ENCODE data around the gene GLOD4.
"Not testable (repeated sequence)": the region's sequence is repeated elsewhere in the genome, so short reads cannot be mapped to it uniquely, and the experiment has no call there.

The GLOD4 gene

DNA sequence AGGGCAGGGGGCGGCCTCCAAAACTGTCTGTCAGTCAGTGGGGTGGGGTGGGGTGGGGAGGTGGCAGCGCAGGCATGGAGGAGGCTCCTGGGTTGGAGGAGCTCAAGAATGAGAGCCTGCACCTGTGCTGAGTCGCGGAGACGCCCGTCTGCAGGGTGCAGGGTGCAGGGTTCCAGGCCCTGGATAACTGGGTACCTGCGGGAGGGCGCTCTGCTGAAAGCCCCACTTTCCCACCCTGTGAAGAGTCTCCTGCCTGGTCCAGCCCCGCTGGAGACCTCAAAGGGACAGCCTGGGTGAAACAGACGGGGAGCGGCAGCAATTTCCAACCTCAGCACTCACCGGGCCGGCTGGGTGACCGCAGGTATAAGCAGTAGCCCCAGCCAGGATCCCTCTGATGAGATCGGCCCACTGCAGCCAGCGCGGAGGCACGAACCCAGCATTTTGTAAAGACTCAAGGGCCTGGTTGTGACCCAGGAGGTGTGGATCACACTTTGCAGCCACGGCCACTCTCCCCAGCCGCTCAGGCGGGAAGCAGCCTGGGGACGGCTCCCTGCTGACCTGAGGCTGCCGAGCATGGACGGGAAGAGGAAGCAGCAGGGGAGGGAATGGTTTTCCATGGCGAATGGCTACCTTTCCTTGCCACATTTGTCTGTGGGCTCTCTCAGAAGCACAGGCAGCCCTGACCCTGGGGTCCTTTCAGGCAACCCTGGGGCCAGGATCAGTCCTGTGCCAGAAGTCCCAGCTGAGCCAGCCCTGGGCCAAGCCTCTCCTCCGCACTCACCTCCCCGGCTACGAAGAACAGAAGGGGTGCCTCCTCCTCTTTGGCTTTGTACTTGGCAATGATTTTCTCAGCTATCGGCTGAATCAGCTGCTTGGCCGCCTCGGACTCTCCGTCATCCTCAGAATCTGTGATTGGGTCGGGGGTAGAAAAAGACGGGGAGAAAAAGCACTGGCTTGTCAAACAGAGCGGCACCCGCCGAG is 21.1 kb upstream of the GLOD4 start:
- H3K4me3 ChIP-seq (ENCODE audit: low read depth, low read length): no peak overlapping the region
- DNase-seq (ENCODE audit: low read depth): no peak

DNA sequence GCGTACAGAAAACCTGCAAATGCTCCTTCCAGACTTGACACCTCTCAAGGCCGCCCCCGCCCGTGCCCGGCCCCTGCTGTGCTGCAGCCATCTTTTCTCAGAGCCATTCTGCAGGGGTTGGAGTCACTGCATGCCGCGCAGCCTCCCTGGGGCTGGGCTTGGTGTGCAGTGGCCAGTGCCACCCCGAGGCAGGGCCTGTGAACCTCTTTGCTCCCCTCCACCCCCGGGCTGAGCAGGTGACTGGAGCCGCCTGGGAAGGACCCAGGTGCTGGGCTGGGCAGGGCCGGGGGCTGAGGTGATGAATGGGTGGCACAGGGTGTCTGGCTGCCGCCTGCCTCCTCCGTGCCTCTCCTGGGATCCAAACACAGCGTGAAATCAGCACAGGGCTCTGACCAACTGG is 20.4 kb upstream of the GLOD4 start:
- H3K4me3 ChIP-seq (ENCODE audit: low read depth, low read length): no peak overlapping the region
- DNase-seq (ENCODE audit: low read depth): no peak

DNA sequence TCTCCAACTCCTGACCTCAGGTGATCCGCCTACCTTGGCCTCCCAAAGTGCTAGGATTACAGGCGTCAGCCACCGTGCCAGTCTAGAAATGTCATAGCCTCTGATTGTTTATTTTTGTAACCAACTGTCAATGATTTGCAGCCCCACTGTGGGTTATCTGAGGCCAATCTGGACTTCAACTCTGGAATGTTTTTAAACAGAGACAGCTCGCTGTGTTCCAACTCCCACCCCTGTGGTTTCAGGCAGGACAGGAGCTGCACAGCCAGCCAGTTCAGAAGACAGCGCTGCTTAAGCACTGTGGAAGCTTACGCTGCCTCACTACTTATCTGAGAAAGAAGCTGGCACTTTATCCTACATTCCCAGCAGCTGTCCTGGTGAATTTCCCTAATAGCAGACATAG is 19.6 kb upstream of the GLOD4 start:
- no peak overlapping the region for H3K4me3 ChIP-seq (ENCODE audit: low read depth, low read length)
- no peak for DNase-seq (ENCODE audit: low read depth)

DNA sequence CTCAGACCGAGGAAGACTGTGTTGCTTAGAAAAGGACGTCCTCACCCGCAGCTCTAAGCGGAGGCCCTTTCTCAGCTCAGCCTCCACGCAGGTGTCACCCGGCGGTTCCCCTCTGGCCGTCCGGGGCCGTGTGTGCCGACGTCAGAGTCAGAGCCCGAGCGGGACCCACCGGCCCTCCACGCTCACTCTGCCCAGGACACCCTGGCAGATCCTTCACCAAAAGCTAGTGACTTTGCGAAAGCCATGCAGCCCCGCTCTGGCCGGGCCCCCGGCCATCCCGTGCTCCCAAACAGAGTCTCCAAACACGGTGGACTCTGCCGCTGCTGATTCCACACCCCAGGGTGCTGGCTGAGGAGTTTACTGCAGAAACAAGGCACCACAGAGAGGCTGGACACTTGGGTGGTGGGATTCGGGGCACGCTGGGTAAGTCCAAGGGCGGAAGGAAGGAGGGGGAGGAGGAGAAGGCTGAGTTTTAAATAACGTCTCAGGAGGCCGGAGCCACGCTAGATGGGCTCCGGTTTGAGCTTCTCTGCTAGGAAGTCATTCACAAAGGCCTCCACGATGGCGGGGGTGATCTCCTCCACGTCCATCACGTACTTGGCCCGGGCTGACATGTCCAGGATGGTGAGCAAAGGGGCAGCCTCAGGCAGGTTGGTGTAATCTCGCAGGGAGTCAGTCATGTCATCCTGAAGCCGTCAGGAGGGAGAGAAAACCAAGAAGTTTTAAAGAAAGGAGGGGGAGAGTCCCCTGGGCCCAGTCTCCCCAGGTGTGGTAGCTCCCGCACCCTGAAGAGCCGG is 18.6 kb upstream of the GLOD4 start:
- H3K4me3 ChIP-seq (ENCODE audit: low read depth, low read length): no peak overlapping the region
- DNase-seq (ENCODE audit: low read depth): no peak

DNA sequence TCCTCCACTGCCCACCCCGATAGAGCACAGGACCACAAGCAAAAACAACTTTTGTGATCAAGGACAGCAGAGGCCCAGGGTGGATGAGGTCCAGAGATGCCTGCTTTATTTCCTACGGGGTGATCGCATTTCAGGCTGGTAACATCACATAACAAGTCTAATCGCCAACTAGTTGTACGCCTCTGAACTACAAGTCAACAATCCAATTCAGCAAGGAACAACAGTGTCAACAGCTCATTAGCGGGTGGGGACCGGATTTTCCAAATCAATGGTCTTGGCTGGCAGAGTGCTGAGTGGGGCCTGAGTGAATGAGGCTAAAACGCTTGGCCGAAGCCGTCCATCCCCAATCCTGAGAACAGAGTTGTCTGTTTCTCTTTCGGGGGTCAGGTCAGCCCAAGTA is 17.2 kb upstream of the GLOD4 start:
- H3K4me3 ChIP-seq (ENCODE audit: low read depth, low read length): no peak overlapping the region
- no peak for DNase-seq (ENCODE audit: low read depth)

DNA sequence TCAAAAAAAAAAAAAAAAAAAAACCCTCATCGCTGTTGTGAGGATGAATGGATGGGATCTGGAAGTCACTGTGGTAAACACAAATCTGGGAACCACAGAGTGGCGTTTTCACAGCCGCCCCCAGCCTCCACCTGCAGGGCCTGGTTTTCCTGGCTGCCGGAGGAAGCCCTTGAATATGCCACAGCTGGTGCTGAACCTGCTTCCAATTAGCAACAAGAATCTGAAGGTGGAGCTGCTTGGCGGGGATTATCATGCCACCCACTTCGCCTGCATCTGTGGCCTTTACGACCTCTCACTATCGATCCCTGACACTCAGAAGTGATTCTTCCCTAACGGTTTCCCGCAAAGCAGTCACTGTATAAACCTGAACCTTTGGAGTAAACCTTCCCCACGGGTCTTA is 16.2 kb upstream of the GLOD4 start:
- no peak overlapping the region for H3K4me3 ChIP-seq (ENCODE audit: low read depth, low read length)
- DNase-seq (ENCODE audit: low read depth): no peak

DNA sequence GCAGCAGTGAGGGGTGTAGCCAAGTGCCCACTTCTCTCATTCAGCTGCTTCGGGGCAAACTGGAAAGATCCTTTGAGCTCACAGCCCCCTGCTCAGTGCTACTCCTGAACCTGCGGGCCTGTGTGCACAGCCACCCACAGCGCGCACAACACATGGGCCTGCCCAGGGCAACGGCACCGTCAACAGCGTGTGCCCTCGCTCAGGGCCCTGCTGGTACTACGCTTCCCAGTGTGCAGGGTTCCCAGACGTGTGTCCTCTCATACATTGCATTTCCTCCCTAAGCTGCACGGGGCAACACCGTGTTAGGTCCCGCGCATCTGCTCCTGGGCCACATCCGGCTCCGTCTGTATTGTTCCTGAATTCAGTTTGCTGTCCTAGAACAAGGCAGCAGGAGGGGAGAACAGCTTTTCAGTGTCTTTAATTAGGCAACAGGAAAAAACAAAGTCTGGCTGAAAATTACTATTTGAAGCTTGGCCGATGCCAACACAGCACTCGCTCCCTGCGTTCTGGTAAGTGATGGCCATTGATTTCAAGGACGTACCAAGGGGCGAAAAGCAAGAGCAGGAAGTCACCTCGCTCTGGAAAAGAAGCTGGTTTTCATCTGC is 15.3 kb upstream of the GLOD4 start:
- no peak overlapping the region for H3K4me3 ChIP-seq (ENCODE audit: low read depth, low read length)
- DNase-seq (ENCODE audit: low read depth): no peak

DNA sequence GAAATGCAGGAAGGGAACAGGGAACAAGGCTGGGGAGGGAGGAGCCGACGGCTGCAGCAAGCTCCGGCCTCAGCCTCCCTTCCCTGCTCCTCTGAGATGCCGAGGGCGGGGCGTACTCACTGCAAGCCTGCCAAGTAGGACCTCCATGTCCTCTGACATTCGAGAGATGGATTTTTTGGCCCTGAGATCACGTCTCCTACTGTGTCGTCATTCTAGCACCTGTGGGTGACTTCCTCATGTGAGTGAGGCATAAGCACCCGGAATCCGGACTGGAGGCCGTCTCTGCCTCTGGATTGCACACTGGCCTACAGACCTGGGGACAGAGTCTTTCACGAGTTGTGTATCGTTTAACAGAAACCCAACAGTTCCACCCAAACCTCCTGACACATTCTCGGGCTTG is 14.5 kb upstream of the GLOD4 start:
- no peak for DNase-seq (ENCODE audit: low read depth)
- no peak overlapping the region for H3K4me3 ChIP-seq (ENCODE audit: low read depth, low read length)

DNA sequence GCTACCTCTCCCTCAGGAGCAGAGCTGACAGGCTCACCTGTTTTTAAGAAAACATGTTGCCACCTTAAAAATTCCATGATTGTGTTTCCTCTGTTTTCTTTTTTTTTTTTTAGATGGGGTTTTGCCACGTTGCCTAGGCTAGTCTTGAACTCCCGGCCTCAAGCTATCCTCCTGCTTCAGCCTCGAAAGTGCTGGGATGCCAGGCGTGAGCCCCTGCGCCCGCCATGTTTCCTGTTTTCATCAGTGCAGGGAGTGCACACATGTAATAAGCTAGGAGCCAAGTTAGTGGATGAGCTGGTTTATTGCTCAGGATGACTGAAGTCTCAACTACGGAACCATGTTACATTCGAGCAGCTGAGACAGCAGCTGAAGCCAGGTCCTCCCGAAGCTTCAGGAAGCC is 13.6 kb upstream of the GLOD4 start:
- no peak overlapping the region for H3K4me3 ChIP-seq (ENCODE audit: low read depth, low read length)
- DNase-seq (ENCODE audit: low read depth): no peak

DNA sequence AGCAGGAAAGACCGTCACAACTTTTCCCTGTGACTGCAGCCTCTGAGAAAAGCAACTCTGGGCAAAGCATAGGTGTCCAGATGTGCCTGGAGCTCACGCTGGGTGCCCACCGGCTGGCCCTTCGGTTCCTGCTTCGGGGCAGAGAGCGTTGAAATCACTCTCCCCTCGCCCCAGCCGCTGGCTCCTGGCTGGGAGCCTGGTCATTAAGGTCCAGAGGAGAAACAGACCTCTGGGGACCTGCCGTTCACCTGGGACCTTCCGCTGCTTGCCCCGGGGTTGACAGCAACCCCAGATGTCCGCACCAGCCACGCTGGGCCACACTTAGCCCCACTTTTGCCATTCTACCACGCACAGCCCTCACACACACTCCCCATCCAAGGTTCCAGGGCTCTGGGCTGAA is 13.2 kb upstream of the GLOD4 start:
- H3K4me3 ChIP-seq (ENCODE audit: low read depth, low read length): peak overlapping the region; percentile 21
- DNase-seq (ENCODE audit: low read depth): no peak

DNA sequence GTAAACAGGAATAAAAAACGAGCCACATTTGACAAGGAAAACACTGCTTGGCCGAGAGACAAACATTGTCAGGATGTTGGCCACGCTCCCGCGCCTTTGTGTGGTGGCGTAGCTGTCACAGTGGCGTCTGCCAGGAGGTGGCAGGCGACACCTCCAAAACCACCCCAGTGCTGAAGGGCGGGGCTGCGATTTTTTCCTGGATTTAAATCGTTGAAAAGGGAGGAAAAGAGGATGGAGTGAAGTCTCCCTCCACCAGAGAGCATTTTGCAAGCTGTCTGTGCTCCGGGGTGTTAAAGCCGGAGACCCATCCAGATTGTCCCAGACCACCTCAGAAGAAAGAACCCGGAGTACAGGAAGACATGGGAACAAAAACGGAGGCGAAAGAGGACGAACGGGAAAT is 12.8 kb upstream of the GLOD4 start:
- peak overlapping the region; percentile 21 for H3K4me3 ChIP-seq (ENCODE audit: low read depth, low read length)
- DNase-seq (ENCODE audit: low read depth): peak; percentile 22

DNA sequence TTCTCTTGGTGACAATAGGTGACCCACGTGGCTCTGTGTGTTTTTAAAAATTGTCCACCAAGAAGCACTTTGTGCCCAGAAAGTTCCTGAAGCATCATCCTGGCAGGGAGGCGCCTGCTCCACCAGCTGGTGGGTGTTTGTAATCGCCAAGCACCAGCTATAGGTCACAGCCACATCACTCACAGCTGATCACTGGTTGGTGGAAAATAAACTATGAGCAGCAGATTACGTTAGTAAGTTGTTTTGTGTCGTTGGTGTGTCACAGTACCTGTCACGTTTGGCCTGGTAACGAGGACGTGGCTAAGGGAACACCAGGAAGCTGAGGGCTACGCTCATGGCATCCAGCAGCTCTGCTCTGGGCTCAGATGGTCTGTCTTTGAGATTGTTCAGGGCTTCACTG is 10.2 kb upstream of the GLOD4 start:
- DNase-seq (ENCODE audit: low read depth): no peak
- H3K4me3 ChIP-seq (ENCODE audit: low read depth, low read length): no peak overlapping the region

DNA sequence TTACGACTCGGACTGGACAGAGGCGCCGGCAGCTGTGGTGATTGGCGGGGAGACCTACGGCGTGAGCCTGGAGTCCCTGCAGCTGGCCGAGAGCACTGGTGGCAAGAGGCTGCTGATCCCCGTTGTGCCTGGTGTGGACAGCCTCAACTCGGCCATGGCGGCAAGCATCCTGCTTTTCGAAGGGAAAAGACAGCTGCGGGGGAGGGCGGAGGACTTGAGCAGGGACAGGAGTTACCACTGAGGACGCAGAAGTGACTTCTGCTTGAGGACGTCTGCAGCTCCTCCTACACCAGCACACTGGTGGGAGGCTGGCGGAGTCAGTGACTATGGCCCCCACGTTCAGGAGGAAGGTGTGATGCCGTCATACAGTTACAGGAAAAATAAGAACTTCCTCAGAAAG is 9.7 kb upstream of the GLOD4 start:
- no peak overlapping the region for H3K4me3 ChIP-seq (ENCODE audit: low read depth, low read length)
- no peak for DNase-seq (ENCODE audit: low read depth)

DNA sequence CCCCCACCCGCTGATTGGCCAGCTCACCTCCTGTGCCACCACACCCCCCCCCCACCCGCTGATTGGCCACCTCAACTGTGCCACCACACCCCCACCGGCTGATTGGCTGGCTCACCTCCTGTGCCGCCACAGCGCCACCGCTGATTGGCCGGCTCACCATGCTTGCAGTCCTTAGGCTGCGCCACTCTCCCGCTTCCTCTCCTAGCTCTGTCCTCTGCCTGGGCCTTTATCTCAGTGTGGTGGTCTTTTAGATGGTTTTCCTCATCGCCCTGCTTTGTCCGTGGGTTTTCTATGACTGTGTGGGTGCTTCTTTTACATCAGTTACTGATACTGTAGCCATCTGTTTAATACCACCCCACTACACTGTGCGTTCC is 8.8 kb upstream of the GLOD4 start:
- not testable (repeated sequence) for DNase-seq (ENCODE audit: low read depth); H3K4me3 ChIP-seq (ENCODE audit: low read depth, low read length)

DNA sequence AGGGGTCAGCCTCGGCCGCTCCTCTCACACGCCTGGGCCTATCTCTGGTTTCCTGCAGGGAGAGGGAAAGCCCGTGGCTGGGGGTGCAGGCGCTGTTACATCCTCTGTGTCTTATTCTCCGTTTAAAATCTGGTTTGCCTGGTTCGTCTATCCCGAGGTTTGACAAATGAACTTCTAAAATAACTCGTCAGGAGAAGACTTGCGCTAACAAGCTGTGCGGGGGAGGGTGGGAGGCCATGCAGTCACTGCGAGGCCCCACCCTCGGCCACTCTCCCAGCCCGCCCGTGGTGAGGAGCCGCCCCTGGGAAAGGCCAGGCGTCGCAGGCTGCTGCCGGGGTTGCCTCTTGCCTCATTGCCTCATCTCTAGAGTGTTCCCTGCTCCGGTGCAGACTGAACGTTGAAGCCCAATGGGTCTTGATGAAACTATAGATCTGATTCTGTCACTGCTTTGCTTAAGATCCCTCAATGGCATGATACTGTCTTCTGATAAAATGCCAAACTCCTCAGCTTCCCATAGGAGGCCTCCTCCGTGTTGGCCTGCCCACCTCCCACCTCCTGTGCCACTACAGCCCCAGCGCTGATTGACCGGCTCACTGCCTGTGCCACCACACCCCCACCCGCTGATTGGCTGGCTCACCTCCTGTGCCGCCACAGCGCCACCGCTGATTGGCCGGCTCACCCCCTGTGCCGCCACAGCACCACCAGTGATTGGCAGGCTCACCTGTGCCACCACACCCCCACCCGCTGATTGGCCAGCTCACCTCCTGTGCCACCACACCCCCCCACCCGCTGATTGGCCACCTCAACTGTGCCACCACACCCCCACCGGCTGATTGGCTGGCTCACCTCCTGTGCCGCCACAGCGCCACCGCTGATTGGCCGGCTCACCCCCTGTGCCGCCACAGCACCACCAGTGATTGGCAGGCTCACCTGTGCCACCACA is 8.1 kb upstream of the GLOD4 start:
- DNase-seq (ENCODE audit: low read depth); H3K4me3 ChIP-seq (ENCODE audit: low read depth, low read length): not testable (repeated sequence)

DNA sequence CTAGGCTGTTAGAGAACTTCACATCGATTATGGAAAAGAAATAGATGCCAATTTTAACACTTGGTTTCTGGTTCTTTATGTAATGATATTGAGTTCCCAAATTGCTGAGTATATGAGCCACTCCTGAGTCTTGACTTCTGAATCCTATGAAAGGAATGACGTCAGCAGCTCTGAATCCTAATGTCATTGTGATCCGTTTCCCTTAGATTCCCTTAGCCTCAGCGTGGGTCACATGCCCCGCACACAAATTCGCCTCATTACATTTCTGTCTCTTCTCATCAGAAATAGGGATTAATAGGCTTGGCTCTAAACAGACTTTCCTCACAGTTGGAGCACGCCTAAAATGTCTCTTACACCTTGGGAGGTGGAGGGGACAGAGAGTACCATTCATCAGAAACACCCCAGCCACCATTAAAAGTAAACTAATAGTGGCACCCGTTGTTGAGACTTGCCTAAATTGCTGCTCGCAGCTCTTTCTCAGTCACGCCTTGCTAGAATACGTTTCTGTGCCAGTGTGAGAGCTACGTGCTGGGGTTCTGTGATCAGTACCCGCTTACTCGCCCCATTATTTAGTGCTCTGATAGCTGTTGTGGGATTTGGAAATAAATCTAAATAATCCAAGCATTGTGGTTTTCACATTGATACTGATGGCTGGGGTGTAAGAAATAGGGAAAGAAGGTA is 7.2 kb upstream of the GLOD4 start:
- no peak overlapping the region for H3K4me3 ChIP-seq (ENCODE audit: low read depth, low read length)
- DNase-seq (ENCODE audit: low read depth): no peak

DNA sequence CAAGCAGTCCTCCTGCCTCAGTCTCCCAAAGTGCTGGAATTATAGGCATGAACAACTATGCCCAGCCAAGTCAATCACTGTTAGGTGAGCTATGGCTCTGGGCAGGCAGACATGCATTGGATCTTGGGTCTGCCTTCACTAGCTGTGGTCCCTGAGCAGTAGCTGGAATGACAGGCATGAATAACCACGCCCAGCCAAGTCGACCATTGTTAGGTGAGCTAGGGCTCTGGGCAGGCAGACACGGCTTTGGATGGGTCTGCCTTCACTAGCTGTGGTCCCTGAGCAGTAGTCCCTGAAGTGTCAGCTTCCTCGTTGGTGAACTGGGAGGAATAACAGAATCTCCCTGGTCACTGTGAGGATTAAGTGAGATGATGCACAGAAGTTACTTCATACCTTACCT is 6.5 kb upstream of the GLOD4 start:
- no peak for DNase-seq (ENCODE audit: low read depth)
- no peak overlapping the region for H3K4me3 ChIP-seq (ENCODE audit: low read depth, low read length)

DNA sequence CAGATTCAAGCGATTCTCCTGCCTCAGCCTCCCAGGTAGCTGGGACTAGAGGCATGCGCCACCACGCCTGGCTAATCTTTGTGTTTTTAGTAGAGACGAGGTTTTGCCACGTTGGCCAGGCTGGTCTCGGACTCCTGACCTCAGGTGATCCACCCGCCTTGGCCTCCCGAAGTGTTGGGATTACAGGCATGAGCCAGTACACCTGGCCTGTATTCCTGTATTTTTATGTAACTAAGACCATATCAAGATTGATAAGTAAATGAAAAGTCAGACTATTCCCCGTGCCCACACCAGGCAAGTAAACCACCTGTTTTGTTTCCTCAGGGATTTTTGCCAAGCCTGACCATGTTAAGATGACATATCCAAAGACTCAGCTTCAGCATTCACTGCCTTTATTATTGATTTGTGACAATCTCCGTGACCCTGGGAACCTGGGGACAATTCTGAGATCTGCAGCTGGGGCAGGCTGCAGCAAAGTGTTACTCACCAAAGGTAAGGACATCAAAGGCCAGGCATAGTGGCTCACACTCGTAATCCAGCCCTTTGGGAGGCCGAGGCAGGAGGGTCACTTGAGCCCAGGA is 5.7 kb upstream of the GLOD4 start:
- no peak overlapping the region for H3K4me3 ChIP-seq (ENCODE audit: low read depth, low read length)
- DNase-seq (ENCODE audit: low read depth): no peak

All from skeletal muscle cell (primary cell).